ENCODE data around the gene SLC30A2.

DNA sequence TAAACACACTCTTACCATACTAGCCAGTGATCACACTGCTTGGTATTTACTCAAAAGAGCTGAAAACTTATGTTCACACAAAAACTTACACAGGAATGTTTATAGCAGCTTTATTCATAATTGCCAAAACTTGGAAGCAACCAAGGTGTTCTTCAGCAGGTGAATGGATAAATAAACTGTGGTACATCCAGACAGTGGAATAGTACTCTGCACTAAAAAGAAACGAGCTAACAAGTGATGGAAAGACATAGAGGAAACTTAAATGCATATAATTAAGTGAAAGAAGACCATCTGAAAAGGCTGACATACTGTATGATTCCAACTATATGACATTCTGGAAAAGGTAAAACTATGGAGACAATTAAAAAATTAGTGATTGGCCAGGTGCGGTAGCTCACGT, 45.0 kb upstream of the SLC30A2 start:
- TF ChIP-seq, protein P1, sequence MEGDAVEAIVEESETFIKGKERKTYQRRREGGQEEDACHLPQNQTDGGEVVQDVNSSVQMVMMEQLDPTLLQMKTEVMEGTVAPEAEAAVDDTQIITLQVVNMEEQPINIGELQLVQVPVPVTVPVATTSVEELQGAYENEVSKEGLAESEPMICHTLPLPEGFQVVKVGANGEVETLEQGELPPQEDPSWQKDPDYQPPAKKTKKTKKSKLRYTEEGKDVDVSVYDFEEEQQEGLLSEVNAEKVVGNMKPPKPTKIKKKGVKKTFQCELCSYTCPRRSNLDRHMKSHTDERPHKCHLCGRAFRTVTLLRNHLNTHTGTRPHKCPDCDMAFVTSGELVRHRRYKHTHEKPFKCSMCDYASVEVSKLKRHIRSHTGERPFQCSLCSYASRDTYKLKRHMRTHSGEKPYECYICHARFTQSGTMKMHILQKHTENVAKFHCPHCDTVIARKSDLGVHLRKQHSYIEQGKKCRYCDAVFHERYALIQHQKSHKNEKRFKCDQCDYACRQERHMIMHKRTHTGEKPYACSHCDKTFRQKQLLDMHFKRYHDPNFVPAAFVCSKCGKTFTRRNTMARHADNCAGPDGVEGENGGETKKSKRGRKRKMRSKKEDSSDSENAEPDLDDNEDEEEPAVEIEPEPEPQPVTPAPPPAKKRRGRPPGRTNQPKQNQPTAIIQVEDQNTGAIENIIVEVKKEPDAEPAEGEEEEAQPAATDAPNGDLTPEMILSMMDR (IDR thresholded peaks at IDR 0.05): no peak
- TF ChIP-seq, protein P2, sequence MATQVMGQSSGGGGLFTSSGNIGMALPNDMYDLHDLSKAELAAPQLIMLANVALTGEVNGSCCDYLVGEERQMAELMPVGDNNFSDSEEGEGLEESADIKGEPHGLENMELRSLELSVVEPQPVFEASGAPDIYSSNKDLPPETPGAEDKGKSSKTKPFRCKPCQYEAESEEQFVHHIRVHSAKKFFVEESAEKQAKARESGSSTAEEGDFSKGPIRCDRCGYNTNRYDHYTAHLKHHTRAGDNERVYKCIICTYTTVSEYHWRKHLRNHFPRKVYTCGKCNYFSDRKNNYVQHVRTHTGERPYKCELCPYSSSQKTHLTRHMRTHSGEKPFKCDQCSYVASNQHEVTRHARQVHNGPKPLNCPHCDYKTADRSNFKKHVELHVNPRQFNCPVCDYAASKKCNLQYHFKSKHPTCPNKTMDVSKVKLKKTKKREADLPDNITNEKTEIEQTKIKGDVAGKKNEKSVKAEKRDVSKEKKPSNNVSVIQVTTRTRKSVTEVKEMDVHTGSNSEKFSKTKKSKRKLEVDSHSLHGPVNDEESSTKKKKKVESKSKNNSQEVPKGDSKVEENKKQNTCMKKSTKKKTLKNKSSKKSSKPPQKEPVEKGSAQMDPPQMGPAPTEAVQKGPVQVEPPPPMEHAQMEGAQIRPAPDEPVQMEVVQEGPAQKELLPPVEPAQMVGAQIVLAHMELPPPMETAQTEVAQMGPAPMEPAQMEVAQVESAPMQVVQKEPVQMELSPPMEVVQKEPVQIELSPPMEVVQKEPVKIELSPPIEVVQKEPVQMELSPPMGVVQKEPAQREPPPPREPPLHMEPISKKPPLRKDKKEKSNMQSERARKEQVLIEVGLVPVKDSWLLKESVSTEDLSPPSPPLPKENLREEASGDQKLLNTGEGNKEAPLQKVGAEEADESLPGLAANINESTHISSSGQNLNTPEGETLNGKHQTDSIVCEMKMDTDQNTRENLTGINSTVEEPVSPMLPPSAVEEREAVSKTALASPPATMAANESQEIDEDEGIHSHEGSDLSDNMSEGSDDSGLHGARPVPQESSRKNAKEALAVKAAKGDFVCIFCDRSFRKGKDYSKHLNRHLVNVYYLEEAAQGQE (IDR thresholded peaks at IDR 0.05; ENCODE audit: insufficient read depth in 1 of 2, low read depth in 2 of 2, low read length in 1 of 2): no peak
- TF ChIP-seq SIN3A (IDR thresholded peaks at IDR 0.05; ENCODE audit: borderline replicate concordance, insufficient read depth, low read depth, low read length) (no peak), TCF7L2 (IDR thresholded peaks at IDR 0.05; ENCODE audit: low read depth, low read length) (no peak), POLR2AphosphoS5 (IDR thresholded peaks at IDR 0.05; ENCODE audit: low read depth, low read length) (no peak)
